ENCODE results near the gene CAMK2B. TPM values are rescaled to one million over a fixed set of nuclear protein-coding genes. Genes with fewer than 3 reads are reported as not detected.
A peak's percentile ranks its signal among the peaks of the same experiment; 100 is the strongest.

Gene CAMK2B
- total and polyA plus RNA-seq, 2 experiments from 2014 or later: 0.37 to 1.7 TPM

DNA sequence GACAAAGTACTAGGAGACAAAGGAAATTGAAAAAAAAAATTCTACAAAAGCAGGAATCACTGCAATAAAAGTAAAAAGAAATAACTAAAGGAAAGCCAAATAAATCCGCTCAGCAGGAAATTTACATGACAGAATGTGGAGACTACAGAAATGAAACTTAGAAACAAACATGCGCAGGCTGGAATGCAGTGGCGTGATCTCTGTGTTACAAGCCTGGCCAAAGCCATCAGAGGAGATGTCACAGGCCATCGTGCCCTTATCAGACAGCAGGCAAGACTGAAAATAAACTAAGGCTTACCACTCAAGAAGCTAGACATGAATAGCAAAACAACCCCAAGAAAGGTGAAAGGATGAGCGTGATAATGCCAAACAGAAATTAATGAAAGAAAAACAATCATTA, 6.3 kb upstream of the CAMK2B start:
- Histone ChIP-seq H3K9me2 (replicated peaks; ENCODE audit: insufficient read depth) (no peaks in the 10 kb centered on the region), H3K79me2 (no peaks in the 10 kb centered on the region), H4K20me1 (ENCODE audit: insufficient read depth, poor library complexity, severe bottlenecking) (no peaks in the 10 kb centered on the region), H2AFZ (no peak overlapping the region), H3K4me1 (ENCODE audit: insufficient read depth) (no peaks in the 10 kb centered on the region), H3K36me3 (replicated peaks; ENCODE audit: insufficient read depth, low read depth) (no peaks in the 10 kb centered on the region), H3K27ac (no peak overlapping the region), H3K9me3 (ENCODE audit: low read depth) (no peaks in the 10 kb centered on the region), H3K4me2 (peak overlapping the region; percentile 20), H3K4me3 (no peak overlapping the region), H3K27me3 (peaks cover 13% of the 10 kb centered on the region)
- no peak for TF ChIP-seq EZH2 (IDR thresholded peaks at IDR 0.05; ENCODE audit: borderline replicate concordance)
- TF ChIP-seq CTCF (IDR thresholded peaks at IDR 0.05; ENCODE audit: poor library complexity): no peak
- TF ChIP-seq EZH2phosphoT487 (IDR thresholded peaks at IDR 0.05; ENCODE audit: low read depth, severe bottlenecking, unreplicated experiment): no peak
- DNase-seq (ENCODE audit: low spot score): no peak
- WGBS (ENCODE audit: low lambda C conversion rate, missing lambda C conversion rate): 41% methylated on average over 5 of the region's 5 CpGs

DNA sequence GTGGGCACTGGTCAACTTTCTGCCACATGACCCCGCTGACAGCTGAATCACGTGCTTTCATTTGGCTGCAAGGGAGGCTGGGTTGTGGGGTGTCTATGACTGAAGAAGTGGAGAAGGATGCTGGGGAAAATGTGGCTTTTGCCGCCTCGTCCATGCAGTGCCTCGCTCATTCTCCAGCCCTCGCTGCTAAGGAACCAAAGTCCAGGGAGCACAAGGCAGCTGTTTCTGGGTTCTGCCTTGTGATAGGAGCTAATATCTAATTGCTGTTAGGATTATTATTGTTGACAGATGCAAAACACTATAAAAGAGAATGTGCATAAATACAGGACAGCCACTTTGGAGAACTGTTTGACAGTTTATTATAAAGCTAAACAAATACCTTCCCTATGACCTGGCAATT, 4.9 kb upstream of the CAMK2B start:
- Histone ChIP-seq H3K79me2 (no peaks in the 10 kb centered on the region), H4K20me1 (ENCODE audit: insufficient read depth, poor library complexity, severe bottlenecking) (no peaks in the 10 kb centered on the region), H3K27me3 (peaks cover 23% of the 10 kb centered on the region), H3K9me3 (ENCODE audit: low read depth) (no peaks in the 10 kb centered on the region), H3K4me1 (ENCODE audit: insufficient read depth) (no peaks in the 10 kb centered on the region), H3K9me2 (replicated peaks; ENCODE audit: insufficient read depth) (no peaks in the 10 kb centered on the region), H3K4me2 (no peak overlapping the region), H3K27ac (no peak overlapping the region), H3K4me3 (no peak overlapping the region), H2AFZ (no peak overlapping the region), H3K36me3 (replicated peaks; ENCODE audit: insufficient read depth, low read depth) (no peaks in the 10 kb centered on the region)
- DNase-seq (ENCODE audit: low spot score): no peak
- TF ChIP-seq CTCF (IDR thresholded peaks at IDR 0.05; ENCODE audit: poor library complexity): no peak
- no peak for TF ChIP-seq EZH2 (IDR thresholded peaks at IDR 0.05; ENCODE audit: borderline replicate concordance)
- no peak for TF ChIP-seq EZH2phosphoT487 (IDR thresholded peaks at IDR 0.05; ENCODE audit: low read depth, severe bottlenecking, unreplicated experiment)
- WGBS (ENCODE audit: low lambda C conversion rate, missing lambda C conversion rate): 78% methylated on average over 6 of the region's 6 CpGs

DNA sequence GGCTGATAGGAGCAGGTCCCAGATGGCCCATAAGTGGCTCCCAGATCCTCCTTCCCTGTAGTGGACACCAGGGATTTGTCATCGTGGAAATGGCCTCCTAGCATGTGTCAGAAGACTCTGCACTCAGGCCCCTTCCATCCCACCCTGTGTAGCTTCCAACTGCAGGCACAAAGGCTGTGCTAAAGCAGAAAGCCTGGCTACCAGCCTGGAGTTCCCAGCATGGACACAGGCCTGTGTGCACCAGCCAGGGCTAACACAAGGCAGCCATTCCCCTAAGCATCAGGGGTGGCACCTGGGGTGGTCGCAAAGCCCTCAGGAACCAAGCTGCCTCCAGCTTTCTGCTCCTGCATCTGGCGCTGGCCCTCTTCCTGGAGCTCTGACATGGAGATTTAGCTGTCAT, 4.5 kb upstream of the CAMK2B start:
- Histone ChIP-seq H3K27ac (no peak overlapping the region), H3K27me3 (peaks cover 23% of the 10 kb centered on the region), H4K20me1 (ENCODE audit: insufficient read depth, poor library complexity, severe bottlenecking) (no peaks in the 10 kb centered on the region), H3K4me3 (no peak overlapping the region), H3K4me1 (ENCODE audit: insufficient read depth) (no peaks in the 10 kb centered on the region), H3K9me3 (ENCODE audit: low read depth) (no peaks in the 10 kb centered on the region), H3K4me2 (no peak overlapping the region), H3K9me2 (replicated peaks; ENCODE audit: insufficient read depth) (no peaks in the 10 kb centered on the region), H2AFZ (no peak overlapping the region), H3K36me3 (replicated peaks; ENCODE audit: insufficient read depth, low read depth) (no peaks in the 10 kb centered on the region), H3K79me2 (no peaks in the 10 kb centered on the region)
- WGBS (ENCODE audit: low lambda C conversion rate, missing lambda C conversion rate): 86% methylated on average over 3 of the region's 3 CpGs
- DNase-seq (ENCODE audit: low spot score): no peak
- TF ChIP-seq CTCF (IDR thresholded peaks at IDR 0.05; ENCODE audit: poor library complexity): no peak
- TF ChIP-seq EZH2phosphoT487 (IDR thresholded peaks at IDR 0.05; ENCODE audit: low read depth, severe bottlenecking, unreplicated experiment): no peak
- TF ChIP-seq EZH2 (IDR thresholded peaks at IDR 0.05; ENCODE audit: borderline replicate concordance): no peak

DNA sequence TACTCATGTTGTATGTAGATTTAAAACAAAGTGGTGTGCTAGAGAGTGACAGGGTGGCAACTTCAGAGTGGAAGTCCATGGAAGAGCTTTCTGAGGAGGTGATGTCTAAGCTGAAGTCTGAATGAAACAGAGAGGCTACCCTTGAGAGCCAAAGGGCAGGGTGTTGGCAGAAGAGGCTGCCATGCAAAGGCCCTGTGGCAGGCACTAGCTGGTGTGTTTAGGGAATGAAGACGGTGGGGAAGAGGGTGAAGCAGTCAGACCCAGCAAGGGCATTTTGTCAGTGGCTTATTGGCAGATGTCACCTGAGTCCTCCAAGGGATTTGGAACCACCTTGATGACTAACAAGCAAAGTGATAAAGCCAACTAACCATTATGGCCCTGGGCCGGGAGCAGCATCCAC, 3.7 kb upstream of the CAMK2B start:
- Histone ChIP-seq H3K4me3 (no peak overlapping the region), H3K36me3 (replicated peaks; ENCODE audit: insufficient read depth, low read depth) (no peaks in the 10 kb centered on the region), H3K4me2 (no peak overlapping the region), H3K27ac (no peak overlapping the region), H3K27me3 (peaks cover 30% of the 10 kb centered on the region), H3K4me1 (ENCODE audit: insufficient read depth) (no peaks in the 10 kb centered on the region), H3K9me2 (replicated peaks; ENCODE audit: insufficient read depth) (no peaks in the 10 kb centered on the region), H2AFZ (no peak overlapping the region), H4K20me1 (ENCODE audit: insufficient read depth, poor library complexity, severe bottlenecking) (no peaks in the 10 kb centered on the region), H3K79me2 (no peaks in the 10 kb centered on the region), H3K9me3 (ENCODE audit: low read depth) (no peaks in the 10 kb centered on the region)
- WGBS (ENCODE audit: low lambda C conversion rate, missing lambda C conversion rate): 96% methylated on average over 2 of the region's 2 CpGs
- TF ChIP-seq EZH2 (IDR thresholded peaks at IDR 0.05; ENCODE audit: borderline replicate concordance) (no peak), EZH2phosphoT487 (IDR thresholded peaks at IDR 0.05; ENCODE audit: low read depth, severe bottlenecking, unreplicated experiment) (no peak), CTCF (IDR thresholded peaks at IDR 0.05; ENCODE audit: poor library complexity) (no peak)
- no peak for DNase-seq (ENCODE audit: low spot score)

Measured in hepatocyte (in vitro differentiated cells).